Measurements from ENCODE around the gene C1RL.
"Not testable (repeated sequence)": the region's sequence is repeated elsewhere in the genome, so short reads cannot be mapped to it uniquely, and the experiment has no call there.

C1RL gene

DNA sequence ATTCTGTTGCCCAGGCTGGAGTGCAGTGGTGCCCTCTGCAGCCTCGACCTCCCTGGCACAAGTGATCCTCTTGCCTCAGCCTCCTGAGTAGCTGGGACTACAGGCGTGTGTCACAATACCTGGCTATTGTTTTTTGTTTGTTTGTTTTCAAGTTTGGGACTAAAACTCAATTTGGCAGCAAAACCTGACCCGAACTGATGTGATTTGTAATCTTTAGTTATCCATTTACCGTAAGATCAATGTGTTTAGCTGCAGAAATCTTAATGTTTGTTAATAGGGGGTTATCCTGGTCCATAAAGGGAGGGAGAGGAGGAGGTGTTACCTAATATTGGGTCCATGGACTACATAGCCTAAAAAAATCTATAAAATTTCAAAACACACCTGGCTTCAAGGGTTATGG lies 49.2 kb downstream of the C1RL start:
- Histone ChIP-seq H3K36me3 (replicated peaks; ENCODE audit: insufficient read depth, low read length) (no peaks in the 10 kb centered on the region), H3K4me3 (ENCODE audit: low read length) (no peak overlapping the region), H4K20me1 (ENCODE audit: insufficient read depth, low read length) (no peaks in the 10 kb centered on the region), H3K27ac (ENCODE audit: low read length) (no peak overlapping the region), H3F3A (ENCODE audit: insufficient read depth, low read length) (no peaks in the 10 kb centered on the region), H3K79me2 (ENCODE audit: low read length) (no peaks in the 10 kb centered on the region), H3K4me1 (ENCODE audit: low read length) (no peaks in the 10 kb centered on the region), H3K4me2 (ENCODE audit: low read depth, low read length) (no peak overlapping the region), H3K9me3 (replicated peaks; ENCODE audit: insufficient read depth, low read length) (no peaks in the 10 kb centered on the region), H3K9ac (ENCODE audit: low read length) (no peak overlapping the region), H3K27me3 (replicated peaks; ENCODE audit: insufficient read depth, low read length) (no peaks in the 10 kb centered on the region), H3K9me2 (replicated peaks; ENCODE audit: insufficient read depth, low read length) (no peaks in the 10 kb centered on the region), H2AFZ (ENCODE audit: low read length) (no peak overlapping the region)
- TF ChIP-seq EZH2 (optimal IDR thresholded peaks at IDR 0.05; ENCODE audit: low read depth, low read length) = no peak
- no peak for DNase-seq

DNA sequence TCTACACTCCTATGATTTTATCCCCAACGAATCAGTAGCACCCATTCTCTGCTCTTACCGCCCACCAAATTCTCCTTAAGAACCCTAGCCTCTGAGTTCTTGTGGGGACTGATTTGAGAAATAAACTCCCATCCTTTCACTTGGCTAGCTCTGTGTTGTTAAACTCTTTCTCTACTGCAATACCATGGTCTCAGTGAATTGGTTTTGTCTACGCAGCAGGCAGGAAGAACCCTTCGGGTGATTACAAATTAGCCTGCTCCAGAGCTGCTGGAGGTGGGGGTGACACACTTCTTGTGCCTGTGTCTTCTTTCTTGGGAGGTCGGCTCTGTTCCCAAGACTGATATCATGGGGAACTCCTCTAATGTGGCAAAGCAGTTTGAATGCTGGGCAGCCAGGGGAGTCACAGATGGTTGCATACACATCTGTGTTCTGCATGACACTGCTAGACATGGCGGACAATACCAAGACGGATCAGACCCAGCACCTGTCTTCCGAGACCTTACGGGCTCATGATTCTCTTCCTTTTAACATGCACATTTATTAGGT lies 50.1 kb downstream of the C1RL start:
- no peak overlapping the region for H3K4me2 ChIP-seq (ENCODE audit: low read depth, low read length)
- H3K27ac ChIP-seq (ENCODE audit: low read length) = no peak overlapping the region
- H3K4me3 ChIP-seq (ENCODE audit: low read length) = no peak overlapping the region
- no peaks in the 10 kb centered on the region for H3K36me3 ChIP-seq (replicated peaks; ENCODE audit: insufficient read depth, low read length)
- no peaks in the 10 kb centered on the region for H3K27me3 ChIP-seq (replicated peaks; ENCODE audit: insufficient read depth, low read length)
- no peaks in the 10 kb centered on the region for H3F3A ChIP-seq (ENCODE audit: insufficient read depth, low read length)
- DNase-seq = no peak
- no peaks in the 10 kb centered on the region for H3K79me2 ChIP-seq (ENCODE audit: low read length)
- no peak for TF ChIP-seq EZH2phosphoT487 (IDR thresholded peaks at IDR 0.05; ENCODE audit: low read length)
- TF ChIP-seq, protein P1, sequence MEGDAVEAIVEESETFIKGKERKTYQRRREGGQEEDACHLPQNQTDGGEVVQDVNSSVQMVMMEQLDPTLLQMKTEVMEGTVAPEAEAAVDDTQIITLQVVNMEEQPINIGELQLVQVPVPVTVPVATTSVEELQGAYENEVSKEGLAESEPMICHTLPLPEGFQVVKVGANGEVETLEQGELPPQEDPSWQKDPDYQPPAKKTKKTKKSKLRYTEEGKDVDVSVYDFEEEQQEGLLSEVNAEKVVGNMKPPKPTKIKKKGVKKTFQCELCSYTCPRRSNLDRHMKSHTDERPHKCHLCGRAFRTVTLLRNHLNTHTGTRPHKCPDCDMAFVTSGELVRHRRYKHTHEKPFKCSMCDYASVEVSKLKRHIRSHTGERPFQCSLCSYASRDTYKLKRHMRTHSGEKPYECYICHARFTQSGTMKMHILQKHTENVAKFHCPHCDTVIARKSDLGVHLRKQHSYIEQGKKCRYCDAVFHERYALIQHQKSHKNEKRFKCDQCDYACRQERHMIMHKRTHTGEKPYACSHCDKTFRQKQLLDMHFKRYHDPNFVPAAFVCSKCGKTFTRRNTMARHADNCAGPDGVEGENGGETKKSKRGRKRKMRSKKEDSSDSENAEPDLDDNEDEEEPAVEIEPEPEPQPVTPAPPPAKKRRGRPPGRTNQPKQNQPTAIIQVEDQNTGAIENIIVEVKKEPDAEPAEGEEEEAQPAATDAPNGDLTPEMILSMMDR (IDR thresholded peaks at IDR 0.05; ENCODE audit: low read length) = no peak
- no peak for TF ChIP-seq EZH2 (optimal IDR thresholded peaks at IDR 0.05; ENCODE audit: low read depth, low read length)
- no peaks in the 10 kb centered on the region for H4K20me1 ChIP-seq (ENCODE audit: insufficient read depth, low read length)
- no peaks in the 10 kb centered on the region for H3K9me3 ChIP-seq (replicated peaks; ENCODE audit: insufficient read depth, low read length)
- H3K9ac ChIP-seq (ENCODE audit: low read length) = no peak overlapping the region
- no peak overlapping the region for H2AFZ ChIP-seq (ENCODE audit: low read length)
- H3K4me1 ChIP-seq (ENCODE audit: low read length) = no peaks in the 10 kb centered on the region
- no peaks in the 10 kb centered on the region for H3K9me2 ChIP-seq (replicated peaks; ENCODE audit: insufficient read depth, low read length)

DNA sequence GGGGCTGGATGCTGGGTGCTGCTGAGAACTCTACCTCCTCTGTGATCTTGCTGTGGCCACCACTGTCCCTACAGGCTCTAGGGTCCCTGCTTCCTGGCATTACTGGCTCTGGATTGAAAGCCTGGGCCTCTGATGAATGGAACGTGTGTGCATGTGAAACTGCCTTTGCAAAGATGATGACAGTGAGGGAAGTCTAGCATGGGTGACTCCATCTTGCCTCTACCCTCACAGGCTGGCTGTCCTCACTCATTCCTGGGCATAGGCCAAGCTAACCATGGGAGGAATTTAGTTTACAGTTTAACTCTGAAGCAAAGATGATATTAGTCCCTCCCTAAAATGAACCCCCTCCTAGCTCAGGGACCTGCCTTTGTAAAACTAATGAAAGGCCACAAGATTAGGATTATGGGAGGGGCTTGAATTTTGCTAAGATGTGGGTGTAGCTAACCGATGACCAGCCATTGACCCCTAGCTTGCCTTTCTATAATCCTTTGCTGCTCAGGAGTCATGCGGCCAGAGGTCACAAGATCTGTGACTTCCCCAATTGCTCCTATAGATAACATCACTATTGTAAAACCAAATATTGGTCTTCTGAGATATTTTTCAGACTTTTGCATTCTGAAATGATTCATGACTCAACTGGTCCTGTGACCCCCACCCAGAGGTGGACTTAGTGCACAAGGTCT lies 50.7 kb downstream of the C1RL start:
- TF ChIP-seq, protein P1 (IDR thresholded peaks at IDR 0.05; ENCODE audit: low read length) = no peak
- TF ChIP-seq EZH2phosphoT487 (IDR thresholded peaks at IDR 0.05; ENCODE audit: low read length) = no peak
- TF ChIP-seq EZH2 (optimal IDR thresholded peaks at IDR 0.05; ENCODE audit: low read depth, low read length) = no peak
- Histone ChIP-seq H3K4me1 (ENCODE audit: low read length) (no peaks in the 10 kb centered on the region), H3K36me3 (replicated peaks; ENCODE audit: insufficient read depth, low read length) (no peaks in the 10 kb centered on the region), H3K27me3 (replicated peaks; ENCODE audit: insufficient read depth, low read length) (no peaks in the 10 kb centered on the region), H3K9ac (ENCODE audit: low read length) (no peak overlapping the region), H3K4me3 (ENCODE audit: low read length) (no peak overlapping the region), H3K9me2 (replicated peaks; ENCODE audit: insufficient read depth, low read length) (no peaks in the 10 kb centered on the region), H3F3A (ENCODE audit: insufficient read depth, low read length) (no peaks in the 10 kb centered on the region), H3K4me2 (ENCODE audit: low read depth, low read length) (no peak overlapping the region), H4K20me1 (ENCODE audit: insufficient read depth, low read length) (no peaks in the 10 kb centered on the region), H3K9me3 (replicated peaks; ENCODE audit: insufficient read depth, low read length) (no peaks in the 10 kb centered on the region), H3K79me2 (ENCODE audit: low read length) (no peaks in the 10 kb centered on the region), H2AFZ (ENCODE audit: low read length) (no peak overlapping the region), H3K27ac (ENCODE audit: low read length) (no peak overlapping the region)
- no peak for DNase-seq

DNA sequence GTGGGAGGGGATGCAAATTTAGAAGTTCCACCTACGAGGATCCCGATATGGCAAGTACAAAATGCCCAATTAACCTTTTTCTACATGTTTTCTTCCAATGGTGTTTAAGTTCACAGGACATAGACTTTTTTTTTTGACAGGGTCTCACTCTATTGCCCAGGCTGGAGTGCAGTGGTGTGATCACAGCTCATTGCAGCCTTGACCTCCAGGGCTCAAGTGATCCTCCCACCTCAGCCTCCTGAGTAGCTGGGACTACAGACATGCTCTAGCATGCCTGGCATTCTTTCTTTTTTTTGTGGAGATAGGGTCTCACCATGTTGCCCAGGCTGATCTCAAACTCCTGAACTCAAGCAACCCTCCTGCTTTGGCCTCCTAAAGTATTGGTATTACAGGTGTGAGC lies 53.3 kb downstream of the C1RL start:
- H2AFZ ChIP-seq (ENCODE audit: low read length); H3K79me2 ChIP-seq (ENCODE audit: low read length); DNase-seq; H3K9me2 ChIP-seq (replicated peaks; ENCODE audit: insufficient read depth, low read length); H3K27me3 ChIP-seq (replicated peaks; ENCODE audit: insufficient read depth, low read length); H3K4me2 ChIP-seq (ENCODE audit: low read depth, low read length); H3F3A ChIP-seq (ENCODE audit: insufficient read depth, low read length); H4K20me1 ChIP-seq (ENCODE audit: insufficient read depth, low read length); H3K27ac ChIP-seq (ENCODE audit: low read length); H3K9ac ChIP-seq (ENCODE audit: low read length); H3K9me3 ChIP-seq (replicated peaks; ENCODE audit: insufficient read depth, low read length); H3K36me3 ChIP-seq (replicated peaks; ENCODE audit: insufficient read depth, low read length); H3K4me1 ChIP-seq (ENCODE audit: low read length); H3K4me3 ChIP-seq (ENCODE audit: low read length): not testable (repeated sequence)

Data from MM.1S (cell line).